NCI-H2107 treated with DMSO at 0.1 percent for 48 hours (cell line): ENCODE data around the gene COMMD8.

Source experiments
- DNase-seq: peaks from one replicate; lab custom pipeline; 2025; ENCODE audit not compliant: unreplicated experiment; lab: John Stamatoyannopoulos, UW

Gene COMMD8

GRCh38 chr4:47473141-47473750 is 9.7 kb upstream of the COMMD8 start:
- DNase-seq = no peak

GRCh38 chr4:47471591-47471990 is 8.1 kb upstream of the COMMD8 start:
- DNase-seq = no peak

DNA sequence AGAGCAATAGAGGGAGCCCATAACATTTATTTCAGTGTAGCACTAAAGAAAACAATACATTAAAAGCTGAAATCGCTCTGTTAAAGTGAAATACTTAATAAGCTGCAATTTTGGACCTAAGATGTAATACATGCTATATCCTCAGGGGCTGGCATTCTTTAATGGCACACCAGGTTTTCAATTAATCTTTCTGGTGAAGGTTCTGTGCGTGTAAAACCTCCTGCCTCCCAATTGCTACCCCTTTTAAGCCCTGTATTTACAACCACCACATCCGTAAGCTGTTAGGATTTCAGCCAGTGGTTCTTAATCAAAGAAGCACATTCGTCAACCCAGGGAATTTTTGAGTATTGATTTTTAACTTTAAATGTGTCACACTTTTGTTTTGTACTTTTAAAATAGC is 7.6 kb upstream of the COMMD8 start:
- DNase-seq = no peak

- DNase-seq = no peak
Measured at GRCh38 chr4:47469951-47470350, 6.4 kb upstream of the COMMD8 start.

GRCh38 chr4:47468706-47469365 is 5.3 kb upstream of the COMMD8 start:
- no peak for DNase-seq

- DNase-seq = no peak
Measured at GRCh38 chr4:47466056-47466785, 2.7 kb upstream of the COMMD8 start.

- DNase-seq = no peak
Measured at GRCh38 chr4:47465004-47465403, 1.5 kb upstream of the COMMD8 start.

DNA sequence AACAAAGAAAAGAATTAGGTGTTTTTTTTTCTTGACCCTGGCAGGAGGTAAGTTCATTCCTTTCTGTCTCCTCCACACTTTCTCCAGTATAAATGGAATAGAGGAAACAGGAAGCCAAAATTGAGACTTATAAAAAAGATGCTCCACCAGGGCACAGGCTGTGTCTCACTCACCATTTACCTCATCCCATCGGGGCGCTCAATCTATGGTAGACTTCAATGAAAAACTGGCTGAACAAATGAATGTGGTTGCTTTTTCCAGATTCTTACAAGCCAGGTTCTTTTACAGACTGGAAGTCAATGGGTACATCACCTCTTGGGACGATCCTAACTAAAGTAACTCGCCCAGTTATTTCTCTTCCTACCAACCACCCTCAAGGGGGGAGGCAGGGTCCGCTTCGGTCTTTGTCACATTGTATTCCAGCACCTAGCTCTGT is 685 bp downstream of the COMMD8 start:
- no peak for DNase-seq

DNA sequence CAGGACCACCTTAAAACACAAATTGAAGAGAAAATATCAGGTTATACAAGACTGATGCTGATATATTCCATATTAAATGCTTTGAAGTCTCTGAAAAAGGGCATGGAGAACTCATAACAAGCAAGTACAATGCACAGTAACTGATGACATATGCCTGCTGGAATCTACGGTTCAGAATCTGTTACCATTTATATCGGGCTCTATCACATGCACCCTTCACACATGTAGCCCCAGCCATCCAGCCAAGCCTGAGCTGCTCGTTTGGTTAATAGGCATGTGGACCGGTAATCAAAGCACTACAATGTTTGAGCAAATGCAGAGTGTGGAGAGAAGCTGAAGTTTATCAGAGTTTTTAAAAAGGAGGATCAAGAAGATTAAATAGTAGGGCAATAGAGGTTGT is 11.8 kb downstream of the COMMD8 start:
- DNase-seq = no peak

- DNase-seq = no peak
Measured at GRCh38 chr4:47444031-47444430, 19.5 kb downstream of the COMMD8 start.

DNA sequence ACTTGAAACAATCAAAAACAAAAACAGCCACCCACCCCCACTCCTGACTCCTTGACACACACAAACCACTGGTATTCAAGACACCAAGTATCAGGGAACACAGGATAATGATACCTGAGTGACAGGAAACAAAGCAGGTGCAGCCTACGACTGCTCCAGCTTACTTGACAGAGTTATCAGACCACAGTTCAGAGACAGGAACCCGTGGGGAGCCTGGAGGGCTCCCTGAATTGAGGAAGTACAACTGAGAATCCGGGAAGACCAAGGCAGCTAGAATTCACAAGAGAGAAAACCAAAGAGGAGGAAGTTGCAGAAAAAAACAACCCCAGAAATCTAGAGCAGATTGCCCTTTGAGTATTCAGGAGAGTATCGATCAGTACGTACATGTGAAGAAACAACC is 20.5 kb downstream of the COMMD8 start:
- DNase-seq = no peak

DNA sequence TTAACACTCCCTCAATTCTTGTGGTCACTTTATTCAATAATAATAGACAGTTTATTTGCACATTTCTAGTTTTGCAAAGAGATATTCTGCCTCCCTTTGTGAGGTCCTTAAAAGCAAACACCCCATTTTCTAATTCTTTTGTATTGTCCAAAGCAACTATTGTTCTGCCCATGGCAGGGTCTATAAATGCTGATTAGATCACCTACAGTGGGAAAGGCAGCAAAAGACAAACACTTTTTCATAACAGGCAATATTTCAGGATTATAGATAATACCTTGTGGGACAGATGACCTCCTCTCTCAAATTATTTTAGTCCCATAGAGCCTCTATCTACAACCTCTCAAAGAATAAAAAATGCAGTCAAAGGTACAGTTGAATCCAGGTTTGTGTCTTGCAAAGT is 28.6 kb downstream of the COMMD8 start:
- DNase-seq = no peak

DNA sequence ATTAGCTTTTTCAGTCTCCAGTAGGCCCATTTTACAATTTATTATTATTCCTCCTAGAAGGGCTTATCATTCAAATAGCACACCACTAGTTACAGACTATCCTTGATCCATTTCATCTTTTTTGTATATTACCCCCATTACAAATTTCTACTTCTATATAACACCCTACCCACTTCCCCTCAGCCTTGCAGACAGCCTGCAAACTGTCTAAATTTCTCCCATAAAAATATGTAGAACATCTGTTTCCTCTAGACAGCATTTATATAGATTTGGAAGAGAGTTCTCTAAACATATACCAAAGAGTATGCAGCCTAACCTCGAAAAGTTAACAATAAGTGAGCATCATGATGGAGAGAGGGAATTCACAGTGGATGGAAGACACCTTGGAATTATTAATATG is 30.8 kb downstream of the COMMD8 start:
- no peak for DNase-seq

DNA sequence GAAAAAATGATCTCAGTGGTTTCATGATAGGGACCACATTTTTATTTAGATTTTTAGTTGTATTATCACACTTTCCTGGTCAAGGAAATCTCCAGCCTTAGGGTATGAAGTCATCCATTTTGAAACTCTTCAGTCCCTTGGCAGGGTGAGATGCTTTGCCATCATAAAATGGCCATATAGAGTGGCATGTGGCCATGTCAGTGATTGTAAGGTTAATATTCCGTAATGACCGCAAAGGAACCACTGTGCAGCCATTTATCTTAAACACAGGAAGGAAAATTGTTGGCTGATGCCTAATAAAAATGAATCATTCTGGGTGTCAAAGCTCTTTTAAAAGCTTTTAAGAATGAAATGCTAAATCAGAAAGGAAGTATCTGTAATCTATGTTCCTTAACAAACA is 35.6 kb downstream of the COMMD8 start:
- no peak for DNase-seq

DNA sequence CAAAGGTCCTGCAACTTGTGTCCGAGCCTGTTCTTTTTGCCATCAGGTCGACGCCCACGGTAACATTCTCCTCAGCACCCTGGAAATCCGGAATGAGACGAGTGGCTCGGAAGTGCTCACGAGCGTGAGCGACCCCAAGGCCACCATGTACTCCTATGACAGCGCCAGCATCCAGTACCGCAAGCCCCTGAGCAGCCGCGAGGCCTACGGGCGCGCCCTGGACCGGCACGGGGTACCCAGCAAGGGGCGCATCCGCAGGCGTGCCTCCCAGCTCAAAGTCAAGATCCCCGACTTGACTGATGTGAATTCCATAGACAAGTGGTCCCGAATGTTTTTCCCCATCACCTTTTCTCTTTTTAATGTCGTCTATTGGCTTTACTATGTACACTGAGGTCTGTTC is 37.9 kb downstream of the COMMD8 start:
- DNase-seq = no peak

DNA sequence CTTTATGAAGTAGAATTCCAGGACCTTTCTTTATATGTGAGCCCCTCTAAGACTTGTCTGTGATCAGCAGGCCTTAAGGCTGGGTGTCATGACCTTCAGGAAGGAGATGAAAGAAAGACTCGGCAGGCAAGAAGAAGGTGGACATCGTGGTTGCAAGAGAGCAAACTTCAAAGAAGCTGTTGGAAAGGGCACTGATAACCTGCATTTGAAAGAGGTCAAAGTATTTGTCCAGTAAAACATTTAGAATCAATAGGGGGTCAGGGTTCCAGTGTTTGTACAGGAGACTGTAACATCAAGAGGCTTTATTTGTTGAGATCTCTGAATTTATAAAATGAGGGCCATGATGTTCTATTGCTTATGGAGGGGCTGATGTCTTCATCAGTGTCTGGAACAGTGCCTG is 44.2 kb downstream of the COMMD8 start:
- no peak for DNase-seq

- no peak for DNase-seq
Measured at GRCh38 chr4:47418147-47418546, 45.4 kb downstream of the COMMD8 start.

- no peak for DNase-seq
Measured at GRCh38 chr4:47415719-47416118, 47.8 kb downstream of the COMMD8 start.

DNA sequence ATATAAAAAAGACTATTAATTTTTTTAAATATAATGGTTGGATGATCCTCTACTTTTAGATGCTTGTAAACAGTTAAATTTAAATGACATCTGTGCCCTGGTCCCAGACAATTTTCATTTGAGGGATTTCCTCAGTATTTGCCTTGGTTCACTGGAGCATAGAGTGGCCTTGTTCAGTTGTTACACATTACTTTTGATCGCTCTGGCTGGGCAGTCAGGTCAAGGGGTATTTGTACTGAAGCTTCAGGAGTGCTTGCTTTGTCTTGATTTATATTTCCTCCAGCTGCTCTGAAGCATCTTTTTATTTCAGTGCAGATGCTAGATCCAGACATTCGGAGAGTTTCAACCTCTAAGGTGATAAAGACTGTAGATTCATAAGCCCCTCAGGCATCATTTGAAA is 50.0 kb downstream of the COMMD8 start:
- no peak for DNase-seq

DNA sequence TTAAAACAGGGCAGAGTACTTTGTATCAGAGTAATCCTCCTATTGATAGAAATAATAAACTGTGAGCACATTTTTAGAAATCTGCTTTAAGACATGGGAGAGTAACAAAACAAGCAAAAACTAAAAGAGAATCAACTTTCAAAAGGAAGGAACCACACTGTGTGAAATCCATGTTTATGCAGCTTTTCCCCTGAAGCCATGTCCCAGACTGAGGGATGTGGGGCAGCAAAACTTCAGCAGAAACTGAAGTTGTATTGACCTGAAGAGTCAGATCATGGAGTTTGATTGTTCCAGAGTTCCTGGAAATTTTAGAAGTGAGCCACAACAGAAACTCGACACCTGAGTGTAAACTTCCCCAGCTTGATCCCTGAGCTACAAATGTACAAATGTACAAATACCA is 53.2 kb downstream of the COMMD8 start:
- DNase-seq = no peak

GRCh38 chr4:47406408-47406807 is 57.1 kb downstream of the COMMD8 start:
- DNase-seq = no peak
